ENCODE measurements around the gene ABCB6.

- TF ChIP-seq SUZ12 (IDR thresholded peaks at IDR 0.05; ENCODE audit: extremely low read depth, insufficient read depth, insufficient read length) (no peak), ZNF274 (IDR thresholded peaks at IDR 0.05; ENCODE audit: low read depth, low read length) (no peak)
Measured at GRCh38 chr2:219251656-219252055, 32.9 kb upstream of the ABCB6 start.
